HCT116 (cell line): ENCODE results near the gene UBE2J2.

Experiments
- POLR2A ChIP-seq: IDR thresholded peaks from 2 replicates; pipeline ENCODE4 v1.7.0; 2011; ENCODE audit warnings: borderline replicate concordance; ENCODE audit not compliant: insufficient read depth, insufficient read length; ENCODE audit errors: extremely low read depth
- TF ChIP-seq, protein P1 (sequence below), 3 experiments: fragments of 200-600 bp in 1 of 3; sonication (generic) in 1 of 3; IDR thresholded peaks in 2 of 3; conservative IDR thresholded peaks in 1 of 3; 2 replicates each; pipeline ENCODE4 v1.5.1; 2012 to 2017; ENCODE audit warnings: low read depth in 2 of 3, low read length in 2 of 3, antibody characterized with exemption in 1 of 3, borderline replicate concordance in 1 of 3, control low read depth in 1 of 3, mild to moderate bottlenecking in 1 of 3, mixed read lengths in 1 of 3, mixed run types in 1 of 3, moderate library complexity in 1 of 3; ENCODE audit not compliant: insufficient read depth in 1 of 3
- TF ChIP-seq, protein P2 (sequence below): IDR thresholded peaks from 2 replicates; pipeline ENCODE4 v1.6.1; 2011; ENCODE audit warnings: mild to moderate bottlenecking, low read length, moderate library complexity; ENCODE audit not compliant: insufficient replicate concordance; ENCODE audit errors: extremely low read depth

DNA sequence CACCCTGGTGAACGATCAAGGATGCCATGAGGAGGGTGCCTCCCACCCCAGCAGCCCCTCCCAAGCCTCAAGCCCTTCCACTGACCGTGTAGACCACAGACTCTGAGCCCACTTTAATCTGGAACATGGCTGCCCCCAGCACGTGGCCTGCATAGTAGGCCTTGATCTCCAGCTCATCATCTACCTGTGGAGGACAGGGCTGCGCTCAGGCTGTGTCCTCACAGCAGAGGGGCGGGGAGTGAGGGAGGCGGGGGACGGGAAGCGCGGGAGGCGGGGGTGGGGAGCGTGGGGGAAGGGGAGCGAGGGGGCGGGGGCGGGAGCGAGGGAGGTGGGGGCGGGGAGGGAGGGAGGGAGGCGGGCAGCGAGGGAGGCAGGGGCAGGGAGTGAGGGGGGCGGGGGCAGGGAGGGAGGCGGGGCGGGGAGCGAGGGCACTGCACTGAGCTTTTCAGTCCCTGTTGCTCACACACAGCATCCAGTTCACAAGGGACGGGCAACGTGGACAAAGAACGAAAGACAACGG is 41.8 kb upstream of the UBE2J2 start:
- TF ChIP-seq, protein P1, sequence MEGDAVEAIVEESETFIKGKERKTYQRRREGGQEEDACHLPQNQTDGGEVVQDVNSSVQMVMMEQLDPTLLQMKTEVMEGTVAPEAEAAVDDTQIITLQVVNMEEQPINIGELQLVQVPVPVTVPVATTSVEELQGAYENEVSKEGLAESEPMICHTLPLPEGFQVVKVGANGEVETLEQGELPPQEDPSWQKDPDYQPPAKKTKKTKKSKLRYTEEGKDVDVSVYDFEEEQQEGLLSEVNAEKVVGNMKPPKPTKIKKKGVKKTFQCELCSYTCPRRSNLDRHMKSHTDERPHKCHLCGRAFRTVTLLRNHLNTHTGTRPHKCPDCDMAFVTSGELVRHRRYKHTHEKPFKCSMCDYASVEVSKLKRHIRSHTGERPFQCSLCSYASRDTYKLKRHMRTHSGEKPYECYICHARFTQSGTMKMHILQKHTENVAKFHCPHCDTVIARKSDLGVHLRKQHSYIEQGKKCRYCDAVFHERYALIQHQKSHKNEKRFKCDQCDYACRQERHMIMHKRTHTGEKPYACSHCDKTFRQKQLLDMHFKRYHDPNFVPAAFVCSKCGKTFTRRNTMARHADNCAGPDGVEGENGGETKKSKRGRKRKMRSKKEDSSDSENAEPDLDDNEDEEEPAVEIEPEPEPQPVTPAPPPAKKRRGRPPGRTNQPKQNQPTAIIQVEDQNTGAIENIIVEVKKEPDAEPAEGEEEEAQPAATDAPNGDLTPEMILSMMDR (IDR thresholded peaks at IDR 0.05 in 2 of 3, conservative IDR thresholded peaks at IDR 0.05 in 1 of 3; ENCODE audit: borderline replicate concordance in 1 of 3, insufficient read depth in 1 of 3, low read depth in 2 of 3, low read length in 2 of 3), result no peak
- TF ChIP-seq POLR2A, result no peak
- TF ChIP-seq, protein P2, sequence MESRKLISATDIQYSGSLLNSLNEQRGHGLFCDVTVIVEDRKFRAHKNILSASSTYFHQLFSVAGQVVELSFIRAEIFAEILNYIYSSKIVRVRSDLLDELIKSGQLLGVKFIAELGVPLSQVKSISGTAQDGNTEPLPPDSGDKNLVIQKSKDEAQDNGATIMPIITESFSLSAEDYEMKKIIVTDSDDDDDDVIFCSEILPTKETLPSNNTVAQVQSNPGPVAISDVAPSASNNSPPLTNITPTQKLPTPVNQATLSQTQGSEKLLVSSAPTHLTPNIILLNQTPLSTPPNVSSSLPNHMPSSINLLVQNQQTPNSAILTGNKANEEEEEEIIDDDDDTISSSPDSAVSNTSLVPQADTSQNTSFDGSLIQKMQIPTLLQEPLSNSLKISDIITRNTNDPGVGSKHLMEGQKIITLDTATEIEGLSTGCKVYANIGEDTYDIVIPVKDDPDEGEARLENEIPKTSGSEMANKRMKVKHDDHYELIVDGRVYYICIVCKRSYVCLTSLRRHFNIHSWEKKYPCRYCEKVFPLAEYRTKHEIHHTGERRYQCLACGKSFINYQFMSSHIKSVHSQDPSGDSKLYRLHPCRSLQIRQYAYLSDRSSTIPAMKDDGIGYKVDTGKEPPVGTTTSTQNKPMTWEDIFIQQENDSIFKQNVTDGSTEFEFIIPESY, result no peak
